SHP77 (cell line): ENCODE results near the gene YJU2.
"Not testable (repeated sequence)": the region's sequence is repeated elsewhere in the genome, so short reads cannot be mapped to it uniquely, and the experiment has no call there.

ENCODE experiments used
- DNase-seq, 2 experiments: peaks; one replicate each; lab custom pipeline; 2025; lab: John Stamatoyannopoulos, UW

The YJU2 gene

DNA sequence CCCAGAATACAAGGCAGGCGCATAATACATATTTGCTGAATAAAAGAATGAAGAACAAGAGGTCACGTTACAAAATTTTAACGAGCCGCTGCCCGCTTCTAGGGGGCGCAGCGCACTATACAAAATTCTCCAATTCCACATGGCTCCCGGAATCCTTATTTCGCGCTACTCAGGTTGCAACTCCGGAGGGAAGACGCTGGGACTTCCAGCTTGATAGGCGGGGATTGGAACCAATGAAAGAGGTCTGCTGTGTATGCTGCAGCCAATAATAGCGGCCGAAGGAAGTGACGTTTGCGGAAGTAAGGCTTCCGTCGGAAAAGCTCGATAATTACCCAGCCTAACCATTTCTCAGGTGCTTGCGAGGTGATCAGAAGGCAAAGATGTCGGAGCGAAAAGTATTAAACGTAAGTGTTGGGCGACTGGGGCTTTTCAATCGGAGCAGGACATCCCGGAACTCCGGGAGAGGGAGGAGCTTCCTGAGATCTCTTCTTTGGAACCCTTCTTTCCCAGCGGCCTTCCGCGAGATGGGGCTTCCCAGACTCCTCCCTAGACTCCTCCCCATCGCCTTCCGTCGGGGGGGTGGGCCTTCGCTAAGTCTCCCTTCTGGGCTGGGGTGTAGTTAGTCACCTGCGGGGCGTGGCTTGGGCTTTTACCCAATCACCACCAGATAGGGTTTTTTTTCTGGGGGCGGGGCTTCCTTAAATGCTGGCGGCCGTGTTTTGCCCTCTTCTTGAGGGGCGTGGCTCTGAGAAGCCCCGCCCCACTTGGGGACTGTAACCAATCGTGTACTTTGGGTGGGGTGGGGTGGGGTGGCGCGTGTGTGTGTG lies at the start of gene YJU2:
YJU2 (plus strand) TSS at position 314 of the 827 bp plus-strand sequence; CDS start at position 381, 67 bp downstream.
- peak; percentile 97 to 99 for DNase-seq

- DNase-seq, result no peak
These were observed 49.7 kb upstream of the YJU2 start for GRCh38 chr19:4197228-4197624.

DNA sequence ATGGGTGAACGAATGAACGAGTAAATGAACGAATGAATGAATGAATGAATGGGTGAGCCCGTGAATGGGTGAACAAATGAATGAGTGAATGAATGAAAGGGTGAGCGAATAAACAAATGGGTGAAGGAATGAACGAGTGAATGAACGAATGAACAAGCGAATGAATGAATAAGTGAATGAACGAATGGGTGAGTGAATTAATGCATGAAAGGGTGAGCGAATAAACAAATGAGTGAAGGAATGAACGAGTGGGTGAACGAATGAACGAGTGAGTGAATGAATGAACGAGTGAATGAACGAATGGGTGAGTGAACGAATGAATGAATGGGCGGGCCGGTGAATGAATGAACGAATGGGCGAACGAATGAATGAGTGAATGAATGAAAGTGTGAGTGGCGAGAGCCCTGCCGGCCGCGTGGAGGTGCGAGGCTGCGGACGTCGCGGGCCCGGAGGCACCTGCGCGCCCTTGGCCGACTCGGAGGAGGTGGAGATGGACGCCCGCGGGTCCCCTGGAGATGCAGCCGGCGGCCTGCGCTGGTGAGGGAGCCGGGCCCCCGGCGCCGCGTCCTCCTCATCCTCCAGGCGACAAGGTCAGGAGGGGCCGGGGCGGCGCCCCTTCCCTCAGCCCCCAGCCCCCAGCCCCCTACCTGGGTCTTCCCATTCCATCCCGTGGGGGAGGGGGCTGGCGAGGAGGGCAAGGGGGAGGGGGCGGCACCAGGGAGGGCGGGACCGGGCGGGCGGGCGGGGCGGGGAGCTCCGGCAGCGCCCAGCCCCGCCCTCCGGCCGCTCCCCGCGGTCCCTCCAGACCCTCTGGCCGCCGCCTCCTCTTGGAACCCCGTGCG lies 49.0 kb upstream of the YJU2 start:
- DNase-seq, result no peak

DNA sequence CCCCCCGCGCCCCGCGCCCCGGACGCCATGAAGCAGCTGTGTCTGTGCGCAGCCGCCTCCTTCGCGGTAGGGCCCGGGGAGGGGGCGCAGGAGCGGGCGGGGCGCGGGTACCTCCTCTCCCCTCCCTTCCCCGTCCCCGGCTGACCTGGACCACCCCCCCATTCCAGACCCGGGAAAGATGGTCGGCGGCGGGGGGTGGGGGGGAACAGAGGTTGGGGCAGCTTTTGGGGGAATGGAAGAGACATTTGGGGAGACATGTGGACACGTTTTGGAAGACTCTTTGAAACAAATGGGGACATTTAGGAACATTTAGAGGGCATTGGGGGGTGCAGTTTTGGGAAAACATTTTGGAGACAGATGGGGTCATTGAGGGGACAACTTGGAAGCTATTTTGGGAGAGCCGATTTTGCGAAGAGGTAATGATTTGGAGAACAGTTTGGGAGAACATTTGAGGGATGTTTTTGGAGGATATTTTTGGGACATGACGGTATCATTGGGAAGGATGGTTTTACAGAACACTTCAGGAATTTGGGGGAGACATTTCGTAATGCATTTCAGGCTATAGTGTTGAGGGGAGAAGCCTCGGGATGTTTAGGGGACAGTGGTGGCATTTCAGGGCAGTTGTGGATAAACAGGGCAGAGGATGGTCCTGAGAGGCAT lies 48.3 kb upstream of the YJU2 start:
- DNase-seq, result no peak

DNA sequence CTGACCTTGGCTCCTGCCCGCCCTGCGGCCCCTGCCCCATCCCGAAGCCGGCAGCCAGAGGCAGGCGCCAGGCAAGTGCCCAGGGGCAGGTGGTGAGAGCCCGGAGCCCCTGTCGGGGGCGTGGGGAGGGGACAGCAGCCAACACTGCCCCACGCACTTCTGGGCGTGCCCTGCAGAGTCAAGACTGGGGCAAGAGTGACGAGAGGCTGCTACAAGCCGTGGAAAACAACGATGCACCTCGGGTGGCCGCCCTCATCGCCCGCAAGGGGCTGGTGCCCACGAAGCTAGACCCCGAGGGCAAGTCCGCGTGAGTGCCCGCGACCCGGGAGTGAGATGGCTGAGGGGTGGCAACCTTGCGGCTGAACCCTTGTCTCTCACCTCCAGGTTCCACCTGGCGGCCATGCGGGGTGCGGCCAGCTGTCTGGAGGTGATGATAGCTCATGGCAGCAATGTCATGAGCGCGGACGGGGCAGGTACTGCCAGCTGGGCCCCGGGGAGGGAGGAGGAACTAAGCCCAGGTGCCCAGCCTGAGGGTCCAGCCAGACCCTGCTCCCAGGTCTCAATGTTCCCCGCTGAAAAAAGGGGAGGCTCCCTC lies 47.1 kb upstream of the YJU2 start:
- peak in 1 of 2 experiments; percentile 17 for DNase-seq

DNA sequence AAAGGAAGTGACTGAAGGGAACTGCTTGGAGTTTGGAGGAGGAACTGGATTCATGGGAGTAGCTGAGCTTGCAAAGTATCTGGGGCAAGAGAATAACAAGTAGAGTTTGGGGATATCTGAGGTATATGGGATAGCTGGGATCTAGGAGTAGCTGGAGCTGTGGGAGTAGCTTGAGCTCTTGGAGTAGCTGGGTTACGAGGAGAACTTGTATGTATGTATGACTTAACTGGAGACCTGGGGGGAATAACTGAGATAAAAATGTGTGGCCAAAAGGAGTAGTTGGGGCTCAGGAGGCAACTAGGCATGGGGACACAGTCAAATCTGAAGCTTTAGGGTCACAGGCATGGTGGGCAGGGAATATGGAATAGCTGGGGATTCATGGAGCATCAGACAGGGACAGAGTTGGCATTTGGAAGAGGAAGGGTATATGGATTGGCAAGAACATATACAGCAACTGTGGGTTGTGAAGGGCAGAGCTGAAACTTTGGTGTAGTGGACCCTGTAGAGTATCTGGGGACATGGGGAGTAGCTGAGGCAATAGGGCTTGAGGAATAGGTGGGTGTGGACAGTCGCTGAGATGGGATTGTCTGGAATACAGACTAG lies 45.8 kb upstream of the YJU2 start:
- no peak for DNase-seq

- DNase-seq, result no peak
These were observed 45.1 kb upstream of the YJU2 start for GRCh38 chr19:4201798-4202197.

- no peak for DNase-seq
These were observed 39.9 kb upstream of the YJU2 start for GRCh38 chr19:4206818-4207484.

- peak in 1 of 2 experiments; percentile 53 for DNase-seq
These were observed 38.3 kb upstream of the YJU2 start for GRCh38 chr19:4208385-4209094.

DNA sequence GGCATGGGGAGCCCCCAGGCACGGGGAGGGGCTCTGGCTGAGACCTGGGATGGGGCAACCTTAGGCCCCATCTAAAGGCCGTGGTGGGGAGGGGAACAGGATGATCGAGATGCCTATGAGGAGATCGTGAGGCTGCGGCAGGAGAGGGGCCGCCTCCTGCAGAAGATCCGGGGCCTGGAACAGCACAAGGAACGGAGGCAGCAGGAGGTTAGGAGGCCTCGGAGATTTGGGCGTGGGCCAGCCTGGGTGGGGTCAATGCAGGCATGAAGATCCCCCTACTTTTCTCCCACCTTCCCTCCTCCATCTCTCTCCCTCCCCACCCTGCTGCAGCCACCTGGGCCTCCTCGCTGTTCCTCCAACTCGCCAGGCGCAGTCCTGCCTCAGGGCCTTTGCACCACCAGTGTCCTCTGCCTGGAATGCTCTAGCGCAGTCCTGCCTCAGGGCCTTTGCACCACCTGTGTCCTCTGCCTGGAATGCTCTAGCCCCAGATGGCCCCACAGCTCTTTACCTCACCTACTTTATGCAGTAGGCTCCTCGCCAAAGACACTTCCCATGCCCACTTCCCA lies 36.6 kb upstream of the YJU2 start:
- no peak for DNase-seq

DNA sequence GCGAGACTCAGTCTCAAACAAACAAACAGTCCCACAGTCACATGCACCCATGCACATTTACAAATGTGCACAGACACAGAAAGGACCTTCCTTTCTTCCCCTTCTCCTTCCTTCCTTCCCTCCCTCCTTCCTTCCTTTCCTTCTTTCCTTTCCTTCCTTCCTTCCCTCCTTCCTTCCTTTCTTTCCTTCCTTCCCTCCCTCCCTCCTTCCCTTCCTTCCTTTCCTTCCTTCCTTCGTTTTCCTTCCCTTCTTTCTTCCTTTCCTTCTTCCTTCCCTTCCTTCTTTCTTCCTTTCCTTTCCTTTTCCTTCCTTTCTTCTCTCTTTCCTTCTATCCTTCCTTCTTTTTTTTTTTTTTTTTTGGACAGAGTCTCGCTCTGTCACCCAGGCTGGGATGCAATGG lies 33.8 kb upstream of the YJU2 start:
- no peak for DNase-seq

- DNase-seq, result no peak
These were observed 31.1 kb upstream of the YJU2 start for GRCh38 chr19:4215807-4216206.

DNA sequence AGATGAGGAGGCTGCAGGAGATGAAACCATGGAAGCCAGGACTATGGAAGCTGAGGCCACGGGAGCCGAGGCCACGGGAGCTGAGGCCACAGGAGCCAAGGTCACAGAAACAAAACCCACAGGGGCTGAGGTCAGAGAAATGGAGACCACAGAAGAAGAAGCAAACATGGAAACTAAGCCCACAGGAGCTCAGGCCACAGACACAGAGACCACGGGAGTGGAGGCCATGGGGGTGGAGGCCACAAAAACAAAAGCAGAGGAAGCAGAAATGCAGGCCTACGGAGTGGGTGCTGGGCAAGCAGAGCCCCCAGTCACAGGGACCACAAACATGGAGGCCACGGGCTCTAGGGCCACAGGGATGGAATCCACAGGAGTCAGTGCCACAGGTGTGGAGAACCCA lies 30.0 kb upstream of the YJU2 start:
- no peak for DNase-seq

GRCh38 chr19:4217429-4218264 lies 29.2 kb upstream of the YJU2 start:
- no peak for DNase-seq

- DNase-seq, result not testable (repeated sequence)
These were observed 28.4 kb upstream of the YJU2 start for GRCh38 chr19:4218523-4218922.

DNA sequence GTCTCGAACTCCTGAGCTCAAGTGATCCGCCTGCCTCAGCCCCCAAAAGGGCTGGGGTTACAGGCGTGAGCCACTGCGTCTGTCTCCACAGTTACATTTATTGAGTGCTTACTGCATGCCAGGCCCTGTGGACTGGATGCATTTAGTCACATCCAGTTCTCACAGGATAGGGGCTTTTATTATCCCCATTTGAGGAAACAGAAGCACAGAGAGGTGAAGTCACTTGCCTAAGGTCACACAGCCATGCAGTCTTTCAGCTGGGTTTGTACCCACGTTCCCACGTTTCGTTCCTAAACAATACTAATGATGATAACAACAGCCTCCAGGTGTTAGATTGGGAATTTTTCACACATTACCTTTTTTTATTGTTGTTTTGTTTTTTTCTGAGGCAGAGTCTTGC lies 26.7 kb upstream of the YJU2 start:
- no peak for DNase-seq

- no peak for DNase-seq
These were observed 22.4 kb upstream of the YJU2 start for GRCh38 chr19:4224470-4224869.

- DNase-seq, result no peak
These were observed 21.0 kb upstream of the YJU2 start for GRCh38 chr19:4225885-4226284.

DNA sequence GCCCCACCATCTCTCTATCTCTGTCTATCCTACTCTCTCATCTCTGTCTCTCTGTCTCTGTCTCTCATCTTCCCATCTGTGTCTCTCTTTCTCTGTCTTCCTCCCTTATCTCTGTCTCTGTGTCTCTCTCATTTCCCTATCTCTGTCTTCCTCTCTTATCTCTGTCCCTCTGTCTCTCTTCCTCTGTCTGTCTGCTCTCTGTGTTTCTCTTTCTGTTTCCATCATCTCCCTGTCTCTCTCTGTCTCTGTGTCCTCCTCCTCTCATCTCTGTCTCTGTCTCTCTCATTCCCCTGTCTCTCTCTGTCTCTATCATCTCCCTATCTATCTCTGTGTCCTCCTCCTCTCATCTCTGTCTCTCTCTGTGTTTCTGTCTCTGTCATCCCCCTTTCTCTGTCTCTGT lies 19.1 kb upstream of the YJU2 start:
- no peak for DNase-seq
